GM12875 (cell line): ENCODE results near the gene SH3GL2.

ENCODE experiments used
- H3K4me3 ChIP-seq: one replicate; pipeline ENCODE4 v1.5.1; 2011; ENCODE audit warnings: low read depth, low read length, control low read depth
- TF ChIP-seq, protein P1 (sequence below): IDR thresholded peaks from 2 replicates; pipeline ENCODE4 v1.5.1; 2011; ENCODE audit warnings: low read depth, mild to moderate bottlenecking, control low read depth, inconsistent platforms, low read length, moderate library complexity, borderline replicate concordance; ENCODE audit not compliant: insufficient read depth

The SH3GL2 gene

DNA sequence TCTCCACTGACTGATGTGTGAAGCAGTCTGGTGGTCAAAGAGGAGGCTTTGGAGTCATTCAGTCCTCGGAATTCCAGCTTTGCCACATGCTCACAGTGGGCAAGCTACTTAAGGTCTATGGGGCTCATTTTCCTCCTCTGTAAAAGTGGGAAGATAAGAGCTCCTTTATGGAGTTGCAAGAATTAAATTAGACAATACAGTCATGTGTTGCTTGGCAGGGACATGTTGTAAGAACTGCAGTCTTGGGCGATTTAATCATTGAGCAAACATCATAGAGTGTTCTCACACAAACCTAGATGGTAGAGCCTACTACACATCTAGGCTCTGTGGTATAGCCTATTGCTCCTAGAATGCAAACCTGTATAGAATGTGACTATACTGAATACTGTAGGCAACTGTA is 253.9 kb downstream of the SH3GL2 start:
- TF ChIP-seq, protein P1, sequence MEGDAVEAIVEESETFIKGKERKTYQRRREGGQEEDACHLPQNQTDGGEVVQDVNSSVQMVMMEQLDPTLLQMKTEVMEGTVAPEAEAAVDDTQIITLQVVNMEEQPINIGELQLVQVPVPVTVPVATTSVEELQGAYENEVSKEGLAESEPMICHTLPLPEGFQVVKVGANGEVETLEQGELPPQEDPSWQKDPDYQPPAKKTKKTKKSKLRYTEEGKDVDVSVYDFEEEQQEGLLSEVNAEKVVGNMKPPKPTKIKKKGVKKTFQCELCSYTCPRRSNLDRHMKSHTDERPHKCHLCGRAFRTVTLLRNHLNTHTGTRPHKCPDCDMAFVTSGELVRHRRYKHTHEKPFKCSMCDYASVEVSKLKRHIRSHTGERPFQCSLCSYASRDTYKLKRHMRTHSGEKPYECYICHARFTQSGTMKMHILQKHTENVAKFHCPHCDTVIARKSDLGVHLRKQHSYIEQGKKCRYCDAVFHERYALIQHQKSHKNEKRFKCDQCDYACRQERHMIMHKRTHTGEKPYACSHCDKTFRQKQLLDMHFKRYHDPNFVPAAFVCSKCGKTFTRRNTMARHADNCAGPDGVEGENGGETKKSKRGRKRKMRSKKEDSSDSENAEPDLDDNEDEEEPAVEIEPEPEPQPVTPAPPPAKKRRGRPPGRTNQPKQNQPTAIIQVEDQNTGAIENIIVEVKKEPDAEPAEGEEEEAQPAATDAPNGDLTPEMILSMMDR: no peak
- H3K4me3 ChIP-seq: no peak overlapping the region

DNA sequence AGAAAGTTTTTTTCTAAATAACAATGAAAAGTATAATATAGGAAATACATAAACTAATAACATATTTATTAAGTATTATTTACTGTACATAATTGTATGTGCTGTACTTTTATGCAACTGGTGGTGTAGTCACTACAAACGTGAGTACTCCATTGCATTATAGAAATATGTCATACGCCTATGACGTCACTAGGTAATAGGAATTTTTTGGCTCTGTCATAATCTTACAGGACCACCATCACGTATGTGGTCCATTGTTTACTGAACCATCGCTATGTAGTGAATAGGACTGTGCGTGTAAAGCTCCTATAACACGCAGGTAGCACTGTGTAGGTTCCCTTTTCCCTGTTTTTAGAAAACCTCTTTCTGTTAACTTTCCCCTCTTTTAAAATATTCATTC is 255.0 kb downstream of the SH3GL2 start:
- H3K4me3 ChIP-seq: no peak overlapping the region
- TF ChIP-seq, protein P1: no peak

DNA sequence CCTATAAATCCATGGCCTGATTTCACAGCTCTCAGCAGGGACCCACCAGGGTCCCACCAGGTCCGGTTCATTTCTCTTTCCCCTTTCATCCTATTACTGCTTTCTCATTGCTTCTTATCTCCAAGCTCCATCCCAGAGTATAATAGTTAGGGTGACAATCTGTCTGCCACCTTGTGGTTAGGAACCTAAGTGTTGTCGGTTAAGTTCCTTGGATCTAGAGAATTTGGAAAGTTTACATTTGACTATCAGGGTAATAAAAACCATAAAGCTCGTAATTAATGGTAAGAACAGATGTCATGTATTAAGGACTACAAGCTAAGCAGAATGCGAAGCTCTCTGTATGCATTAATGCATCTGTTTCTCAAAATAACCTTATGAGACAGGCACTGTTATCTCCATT is 259.1 kb downstream of the SH3GL2 start:
- TF ChIP-seq, protein P1: no peak
- no peak overlapping the region for H3K4me3 ChIP-seq

DNA sequence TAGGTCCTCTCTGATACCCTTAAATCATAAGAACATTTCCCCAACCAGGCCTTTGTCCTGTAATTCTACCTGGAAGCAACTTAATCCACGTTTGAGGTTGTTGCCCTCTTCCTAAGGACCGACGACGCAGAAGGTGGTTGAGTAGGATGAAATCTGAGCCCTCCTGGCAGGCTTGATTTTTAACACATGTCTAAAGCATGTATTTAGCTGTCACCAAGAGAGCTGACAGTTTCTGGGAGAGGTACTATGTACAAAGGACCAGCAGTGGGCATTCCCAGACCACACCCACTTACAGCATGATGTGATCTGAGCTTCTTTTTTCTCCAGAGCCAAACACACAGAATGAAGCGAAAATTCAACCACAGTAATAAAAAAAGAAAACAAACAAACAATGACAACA is 260.9 kb downstream of the SH3GL2 start:
- H3K4me3 ChIP-seq: no peak overlapping the region
- TF ChIP-seq, protein P1: no peak

DNA sequence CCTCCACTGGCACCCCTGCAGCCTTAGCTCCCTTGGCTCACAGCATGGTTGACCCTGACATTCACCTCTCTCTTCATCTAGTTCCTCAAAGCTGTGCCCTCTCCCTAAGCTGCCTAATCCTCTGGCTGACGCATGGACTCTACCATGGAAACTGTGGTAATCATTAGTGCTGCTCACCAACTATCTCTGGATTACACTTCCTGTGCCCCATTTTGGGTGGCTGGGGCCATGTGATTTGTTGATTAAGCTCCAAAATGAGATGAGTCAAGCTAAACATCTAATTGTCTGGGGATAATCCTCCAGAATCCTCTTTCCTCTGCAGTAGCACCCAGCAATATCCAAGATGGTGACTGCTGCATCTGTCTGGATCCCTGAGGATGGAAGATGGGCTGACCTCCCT is 264.4 kb downstream of the SH3GL2 start:
- TF ChIP-seq, protein P1: no peak
- no peak overlapping the region for H3K4me3 ChIP-seq
